MM.1S (cell line): ENCODE results near the gene WFDC8.

Experiments used
- CTCF ChIP-seq: fragments of 300-600 bp; sonication (generic); IDR thresholded peaks from 2 replicates; pipeline ENCODE4 v1.5.1; 2016; ENCODE audit warnings: antibody characterized with exemption, low read length, mixed read lengths
- EZH2 ChIP-seq: fragments of 300-600 bp; sonication (generic); optimal IDR thresholded peaks from 2 replicates; pipeline ENCODE3; 2017; ENCODE audit warnings: low read depth, mild to moderate bottlenecking, antibody characterized with exemption, low read length, mixed read lengths

GRCh38 chr20:45612314-45612713 is 33.2 kb upstream of the WFDC8 start:
- TF ChIP-seq CTCF (no peak), EZH2 (no peak)
